ENCODE data around the gene TMEM51. TPM values are rescaled to one million over a fixed set of nuclear protein-coding genes. Genes with fewer than 3 reads are reported as not detected.

Gene TMEM51
- total RNA-seq, 4 donors from 2014 or later, result 6.4 to 12.2 (median 10.6) TPM

DNA sequence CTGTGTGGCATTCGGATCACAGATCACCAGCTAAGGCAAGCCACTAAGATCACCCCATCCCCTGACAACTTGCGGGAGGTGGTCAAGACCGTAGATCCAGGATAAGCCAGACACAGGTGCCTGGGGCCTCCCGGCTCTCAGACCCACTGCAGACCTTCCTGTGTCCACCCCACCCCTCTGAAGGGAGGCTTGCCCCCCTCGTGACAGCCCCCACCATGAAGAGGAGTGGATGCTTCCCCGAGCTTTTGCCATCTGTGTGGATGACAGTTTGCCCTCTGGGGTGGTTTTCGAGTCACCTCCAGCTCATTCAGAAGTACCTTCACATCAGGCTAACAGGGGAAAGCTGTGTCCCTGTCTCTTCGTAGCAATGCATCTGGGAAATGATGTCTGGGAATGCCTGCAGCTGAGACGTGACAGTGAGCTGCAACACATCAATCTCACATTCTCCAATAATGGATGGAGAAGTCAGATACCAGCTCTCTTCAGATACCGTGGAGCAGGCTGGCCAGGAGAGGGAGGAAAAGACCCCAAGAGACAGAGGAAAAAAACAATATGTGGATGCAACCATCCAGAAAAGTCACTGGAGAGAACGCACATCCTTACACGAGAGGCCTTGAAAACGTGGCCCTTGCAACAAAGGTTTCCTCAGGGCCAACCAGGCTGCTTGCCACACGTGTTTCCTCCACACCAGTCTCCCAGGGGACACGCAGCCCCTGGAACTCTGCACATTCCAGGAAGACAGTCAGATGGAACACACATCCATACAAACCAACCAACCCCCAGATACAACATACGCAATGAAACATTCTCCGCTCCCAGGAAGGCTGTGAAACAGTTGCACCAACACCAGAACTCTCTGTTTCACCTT lies 73.1 kb downstream of the TMEM51 start:
- Histone ChIP-seq H3K9me3 (no peaks in the 10 kb centered on the region), H3K27me3 (no peaks in the 10 kb centered on the region), H3K27ac (no peak overlapping the region), H3K4me3 (no peak overlapping the region), H3K4me1 (peaks cover 10% of the 10 kb centered on the region), H3K36me3 (no peaks in the 10 kb centered on the region)
- TF ChIP-seq EP300 (IDR thresholded peaks at IDR 0.05), result no peak
- TF ChIP-seq POLR2A (IDR thresholded peaks at IDR 0.05), result no peak
- no peak for DNase-seq (ENCODE audit: low spot score in 2 of 2)
- 84% methylated on average over 16 of the region's 17 CpGs for WGBS

DNA sequence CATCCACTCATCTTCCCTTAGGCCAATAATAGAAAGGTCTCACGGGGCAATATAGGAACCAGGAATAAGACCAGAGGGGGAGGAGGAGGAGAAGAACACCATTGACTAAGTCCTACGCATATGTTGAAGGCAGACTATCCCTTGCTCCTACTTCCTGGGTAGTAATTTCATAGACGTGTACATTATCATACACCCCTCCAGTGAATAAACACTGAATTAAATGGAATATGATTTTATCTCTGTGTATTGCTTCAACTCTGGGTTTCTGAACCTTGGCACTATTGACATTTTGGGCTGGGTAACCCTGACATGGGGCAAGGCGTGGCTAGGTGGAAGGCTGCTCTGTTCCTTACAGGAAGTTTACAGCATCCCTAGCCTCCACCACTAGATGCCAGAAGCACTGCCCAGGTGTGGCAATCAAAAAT lies 76.2 kb downstream of the TMEM51 start:
- Histone ChIP-seq H3K36me3 (no peaks in the 10 kb centered on the region), H3K4me3 (no peak overlapping the region), H3K9me3 (no peaks in the 10 kb centered on the region), H3K4me1 (peaks cover 7% of the 10 kb centered on the region), H3K27me3 (no peaks in the 10 kb centered on the region), H3K27ac (no peak overlapping the region)
- TF ChIP-seq EP300 (IDR thresholded peaks at IDR 0.05), result no peak
- TF ChIP-seq POLR2A (IDR thresholded peaks at IDR 0.05), result no peak
- TF ChIP-seq, protein P1, sequence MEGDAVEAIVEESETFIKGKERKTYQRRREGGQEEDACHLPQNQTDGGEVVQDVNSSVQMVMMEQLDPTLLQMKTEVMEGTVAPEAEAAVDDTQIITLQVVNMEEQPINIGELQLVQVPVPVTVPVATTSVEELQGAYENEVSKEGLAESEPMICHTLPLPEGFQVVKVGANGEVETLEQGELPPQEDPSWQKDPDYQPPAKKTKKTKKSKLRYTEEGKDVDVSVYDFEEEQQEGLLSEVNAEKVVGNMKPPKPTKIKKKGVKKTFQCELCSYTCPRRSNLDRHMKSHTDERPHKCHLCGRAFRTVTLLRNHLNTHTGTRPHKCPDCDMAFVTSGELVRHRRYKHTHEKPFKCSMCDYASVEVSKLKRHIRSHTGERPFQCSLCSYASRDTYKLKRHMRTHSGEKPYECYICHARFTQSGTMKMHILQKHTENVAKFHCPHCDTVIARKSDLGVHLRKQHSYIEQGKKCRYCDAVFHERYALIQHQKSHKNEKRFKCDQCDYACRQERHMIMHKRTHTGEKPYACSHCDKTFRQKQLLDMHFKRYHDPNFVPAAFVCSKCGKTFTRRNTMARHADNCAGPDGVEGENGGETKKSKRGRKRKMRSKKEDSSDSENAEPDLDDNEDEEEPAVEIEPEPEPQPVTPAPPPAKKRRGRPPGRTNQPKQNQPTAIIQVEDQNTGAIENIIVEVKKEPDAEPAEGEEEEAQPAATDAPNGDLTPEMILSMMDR (IDR thresholded peaks at IDR 0.05), result no peak
- TF ChIP-seq POLR2AphosphoS5 (IDR thresholded peaks at IDR 0.05), result no peak
- no peak for DNase-seq (ENCODE audit: low spot score in 2 of 2)
- 55% methylated on average over 4 of the region's 4 CpGs for WGBS

DNA sequence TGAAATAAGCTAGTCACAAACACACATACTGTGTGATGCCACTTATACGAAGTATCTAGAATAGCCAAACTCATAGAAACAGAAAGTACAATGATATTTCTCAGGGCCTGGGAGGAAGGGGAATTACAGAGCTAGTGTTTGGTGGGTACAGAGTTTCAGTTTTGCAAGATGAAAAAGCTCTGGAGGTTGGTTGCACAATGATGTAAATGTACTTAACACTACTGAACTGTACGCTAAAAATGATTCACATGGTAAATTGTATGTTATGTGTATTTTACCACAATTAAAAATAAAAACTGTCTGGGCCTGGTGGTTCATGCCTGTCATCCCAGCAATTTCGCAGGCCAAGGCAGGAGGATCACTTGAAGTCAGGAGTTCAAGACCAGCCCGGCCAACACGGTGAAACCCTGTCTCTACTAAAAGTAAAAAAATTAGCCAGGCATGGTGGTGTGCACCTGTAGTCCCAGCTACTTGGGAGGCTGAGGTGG lies 78.2 kb downstream of the TMEM51 start:
- no peak for DNase-seq (ENCODE audit: low spot score in 2 of 2)
- WGBS, result 85% methylated on average over 5 of the region's 5 CpGs
- TF ChIP-seq, protein P1 (IDR thresholded peaks at IDR 0.05), result no peak
- TF ChIP-seq POLR2A (IDR thresholded peaks at IDR 0.05) (no peak), EP300 (IDR thresholded peaks at IDR 0.05) (no peak), POLR2AphosphoS5 (IDR thresholded peaks at IDR 0.05) (no peak)
- H3K4me1 ChIP-seq, result no peaks in the 10 kb centered on the region
- H3K27ac ChIP-seq, result no peak overlapping the region
- no peaks in the 10 kb centered on the region for H3K27me3 ChIP-seq
- no peak overlapping the region for H3K4me3 ChIP-seq
- H3K36me3 ChIP-seq, result no peaks in the 10 kb centered on the region
- H3K9me3 ChIP-seq, result no peaks in the 10 kb centered on the region

DNA sequence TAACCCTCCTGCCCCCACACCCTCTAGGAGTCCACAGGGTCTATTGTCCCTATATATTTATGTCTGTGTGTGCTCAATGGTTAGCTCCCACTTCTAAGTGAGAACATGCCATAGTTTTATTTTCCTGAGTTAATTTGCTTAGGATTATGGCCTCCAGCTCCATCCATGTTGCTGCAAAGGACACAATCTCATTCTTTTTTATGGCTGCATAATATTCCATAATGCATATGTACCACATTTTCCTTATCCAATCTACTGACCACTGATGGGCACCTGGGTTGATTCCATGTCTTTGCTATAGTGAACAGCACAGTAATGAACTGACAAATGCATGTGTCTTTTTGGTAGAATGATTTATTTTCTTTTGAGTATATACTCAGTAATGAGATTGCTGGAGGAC lies 80.1 kb downstream of the TMEM51 start:
- H3K27me3 ChIP-seq, result no peaks in the 10 kb centered on the region
- no peak for TF ChIP-seq EP300 (IDR thresholded peaks at IDR 0.05)
- no peak for TF ChIP-seq POLR2AphosphoS5 (IDR thresholded peaks at IDR 0.05)
- TF ChIP-seq, protein P1 (IDR thresholded peaks at IDR 0.05), result no peak
- no peak for TF ChIP-seq POLR2A (IDR thresholded peaks at IDR 0.05)
- no peaks in the 10 kb centered on the region for H3K4me1 ChIP-seq
- no peaks in the 10 kb centered on the region for H3K36me3 ChIP-seq
- no peak for DNase-seq (ENCODE audit: low spot score in 2 of 2)
- H3K4me3 ChIP-seq, result no peak overlapping the region
- no peaks in the 10 kb centered on the region for H3K9me3 ChIP-seq
- no peak overlapping the region for H3K27ac ChIP-seq

DNA sequence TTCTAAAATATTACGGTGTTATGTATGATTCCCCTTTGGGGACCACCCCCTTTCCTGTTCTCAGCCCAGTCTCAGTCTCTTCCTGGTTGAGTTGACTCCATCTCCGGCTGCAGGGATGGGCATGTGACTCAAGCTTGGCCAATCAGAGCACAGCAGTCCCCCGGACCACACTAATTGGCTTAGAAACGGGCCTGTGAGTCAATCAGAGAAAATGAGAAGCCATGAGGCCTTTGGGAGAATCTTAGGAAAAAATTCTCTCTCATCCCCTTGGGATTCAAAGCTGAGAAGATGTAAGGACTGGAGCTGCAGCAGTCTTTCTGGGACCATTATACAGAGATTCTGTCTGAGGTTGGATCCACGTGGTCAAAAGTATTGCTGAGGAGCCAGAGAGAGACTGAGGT lies 82.8 kb downstream of the TMEM51 start:
- H3K27me3 ChIP-seq, result no peaks in the 10 kb centered on the region
- H3K36me3 ChIP-seq, result no peaks in the 10 kb centered on the region
- TF ChIP-seq POLR2A (IDR thresholded peaks at IDR 0.05), result no peak
- TF ChIP-seq, protein P1 (IDR thresholded peaks at IDR 0.05), result no peak
- TF ChIP-seq POLR2AphosphoS5 (IDR thresholded peaks at IDR 0.05), result no peak
- TF ChIP-seq EP300 (IDR thresholded peaks at IDR 0.05), result no peak
- no peak for DNase-seq (ENCODE audit: low spot score in 2 of 2)
- 93% methylated on average over 5 of the region's 5 CpGs for WGBS
- no peak overlapping the region for H3K4me3 ChIP-seq
- no peaks in the 10 kb centered on the region for H3K4me1 ChIP-seq
- no peaks in the 10 kb centered on the region for H3K9me3 ChIP-seq
- H3K27ac ChIP-seq, result no peak overlapping the region
